ENCODE measurements around the gene MAP2K6. TPM values are rescaled to one million over a fixed set of nuclear protein-coding genes. Genes with fewer than 3 reads are reported as not detected.
A peak's percentile ranks its signal among the peaks of the same experiment; 100 is the strongest.

Gene MAP2K6
- total and polyA plus RNA-seq, 2 donors (not counting 3 experiments of a cell fraction or from before 2014, with no cell fraction given): 5.9 to 13.9 TPM

DNA sequence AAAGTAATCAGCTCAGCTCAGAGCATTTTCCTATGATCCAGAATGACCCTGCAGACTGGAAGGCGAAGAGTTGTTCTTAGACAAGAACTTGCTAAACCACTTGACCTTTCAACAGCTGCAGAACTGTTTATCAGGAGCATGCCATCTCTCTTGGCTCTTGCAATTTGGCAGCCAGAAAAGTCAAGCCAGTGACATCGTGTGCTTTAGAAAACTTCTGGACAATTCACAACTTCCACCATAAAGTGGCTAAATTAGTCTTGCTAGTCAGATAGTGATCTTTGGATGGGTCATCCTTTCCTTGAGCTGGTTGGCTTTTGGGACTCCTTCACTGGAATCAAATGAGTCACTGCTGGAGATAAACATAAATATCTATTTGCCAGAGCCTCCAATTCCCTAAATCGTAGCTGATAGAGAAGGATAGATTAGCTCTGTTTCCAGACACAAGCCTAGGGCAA, 146.5 kb downstream of the MAP2K6 start:
- Histone ChIP-seq H3K4me2 (ENCODE audit: insufficient read depth, low read length) (no peak overlapping the region), H2AFZ (ENCODE audit: low read depth, low read length) (no peak overlapping the region), H4K20me1 (replicated peaks; ENCODE audit: control insufficient read depth, extremely low read depth, insufficient read depth, low read length) (no peaks in the 10 kb centered on the region), H3K9me1 (replicated peaks; ENCODE audit: control insufficient read depth, extremely low read depth, insufficient read depth, low read length) (no peaks in the 10 kb centered on the region), H3K27ac (ENCODE audit: insufficient read depth, low read depth, low read length) (no peak overlapping the region), H3K36me3 (ENCODE audit: control insufficient read depth in 2 of 2, extremely low read depth in 1 of 2, insufficient read depth in 2 of 2, low read length in 2 of 2) (no peaks in the 10 kb centered on the region), H3K4me3 (replicated peaks in 1 of 3; ENCODE audit: insufficient read depth in 1 of 3, low read depth in 1 of 3, low read length in 3 of 3) (no peak overlapping the region), H3K4me1 (ENCODE audit: control insufficient read depth, extremely low read depth, insufficient read depth, low read length) (no peaks in the 10 kb centered on the region), H3K27me3 (ENCODE audit: control insufficient read depth in 2 of 2, insufficient read depth in 2 of 2, low read length in 2 of 2) (peaks cover 0 to 4% of the 10 kb centered on the region in 2 experiments), H3K79me2 (ENCODE audit: control insufficient read depth, insufficient read depth, low read length) (no peaks in the 10 kb centered on the region), H3K9me3 (replicated peaks; ENCODE audit: control insufficient read depth, insufficient read depth, low read length) (no peaks in the 10 kb centered on the region), H3K9ac (replicated peaks; ENCODE audit: extremely low read depth, insufficient read depth, low read length) (no peak overlapping the region)
- intact Hi-C loops (cut with micrococcal nuclease): loop anchor here (10.0 kb wide), 1 partner anchor 734 kb away; no protein-coding TSS in a partner anchor
- DNase-seq (ENCODE audit: low read depth, low spot score) (no peak), FAIRE-seq (peak; percentile 31)
- TF ChIP-seq, protein P1, sequence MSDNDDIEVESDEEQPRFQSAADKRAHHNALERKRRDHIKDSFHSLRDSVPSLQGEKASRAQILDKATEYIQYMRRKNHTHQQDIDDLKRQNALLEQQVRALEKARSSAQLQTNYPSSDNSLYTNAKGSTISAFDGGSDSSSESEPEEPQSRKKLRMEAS (IDR thresholded peaks at IDR 0.05; ENCODE audit: insufficient read depth, insufficient read length): no peak
- peak; percentile 34 for TF ChIP-seq GATA2 (IDR thresholded peaks at IDR 0.05; ENCODE audit: insufficient read depth, insufficient read length, low read depth, low read length)
- dilution Hi-C loops (cut with MboI; ENCODE audit: extremely low pct_ligation_motif_present, low sequenced_read_pairs): no loop called here
- POLR2A ChIA-PET: interaction anchor here (0.5 to 0.7 kb wide), 2 partner anchors 21 to 33 kb away, joined by 4 to 5 read pairs; no protein-coding TSS in a partner anchor
- no TSS peak for BruUV-seq (replicated peaks)
- CTCF ChIA-PET: interaction anchor here (0.8 to 2.0 kb wide), 6 partner anchors 9 to 606 kb away, joined by 3 to 12 read pairs (median 4); no protein-coding TSS in a partner anchor

- Histone ChIP-seq H2AFZ (ENCODE audit: low read depth, low read length) (no peak overlapping the region), H3K27me3 (ENCODE audit: control insufficient read depth in 2 of 2, insufficient read depth in 2 of 2, low read length in 2 of 2) (peaks cover 0 to 4% of the 10 kb centered on the region in 2 experiments), H3K4me2 (ENCODE audit: insufficient read depth, low read length) (no peak overlapping the region), H3K4me1 (ENCODE audit: control insufficient read depth, extremely low read depth, insufficient read depth, low read length) (no peaks in the 10 kb centered on the region), H3K9ac (replicated peaks; ENCODE audit: extremely low read depth, insufficient read depth, low read length) (no peak overlapping the region), H4K20me1 (replicated peaks; ENCODE audit: control insufficient read depth, extremely low read depth, insufficient read depth, low read length) (no peaks in the 10 kb centered on the region), H3K36me3 (ENCODE audit: control insufficient read depth in 2 of 2, extremely low read depth in 1 of 2, insufficient read depth in 2 of 2, low read length in 2 of 2) (no peaks in the 10 kb centered on the region), H3K27ac (ENCODE audit: insufficient read depth, low read depth, low read length) (no peak overlapping the region), H3K79me2 (ENCODE audit: control insufficient read depth, insufficient read depth, low read length) (no peaks in the 10 kb centered on the region), H3K9me3 (replicated peaks; ENCODE audit: control insufficient read depth, insufficient read depth, low read length) (no peaks in the 10 kb centered on the region), H3K4me3 (replicated peaks in 1 of 3; ENCODE audit: insufficient read depth in 1 of 3, low read depth in 1 of 3, low read length in 3 of 3) (no peak overlapping the region), H3K9me1 (replicated peaks; ENCODE audit: control insufficient read depth, extremely low read depth, insufficient read depth, low read length) (no peaks in the 10 kb centered on the region)
- no peak for FAIRE-seq
- no peak for DNase-seq (ENCODE audit: low read depth, low spot score)
- intact Hi-C loops (cut with micrococcal nuclease): loop anchor here (10.0 kb wide), 1 partner anchor 733 kb away; no protein-coding TSS in a partner anchor
- POLR2A ChIA-PET: no interaction called here
- TF ChIP-seq GATA2 (IDR thresholded peaks at IDR 0.05; ENCODE audit: insufficient read depth, insufficient read length, low read depth, low read length): no peak
- TF ChIP-seq JUN (IDR thresholded peaks at IDR 0.05; ENCODE audit: borderline replicate concordance, insufficient read depth, insufficient read length, low read depth): no peak
- no peak for TF ChIP-seq POLR2A (IDR thresholded peaks at IDR 0.05; ENCODE audit: low read depth, low read length)
- TF ChIP-seq POLR2AphosphoS5 (IDR thresholded peaks at IDR 0.05; ENCODE audit: insufficient read depth, low read depth, low read length): no peak
- TF ChIP-seq, protein P1 (IDR thresholded peaks at IDR 0.05; ENCODE audit: insufficient read depth, insufficient read length): no peak
- no peak for TF ChIP-seq MYC (IDR thresholded peaks at IDR 0.05; ENCODE audit: low read depth, low read length)
- no peak for TF ChIP-seq FOS (IDR thresholded peaks at IDR 0.05; ENCODE audit: borderline replicate concordance, insufficient read depth, low read length)
- TF ChIP-seq EZH2 (IDR thresholded peaks at IDR 0.05; ENCODE audit: borderline replicate concordance, low read depth, low read length, severe bottlenecking): no peak
- no peak for TF ChIP-seq CTCF (IDR thresholded peaks at IDR 0.05; ENCODE audit: extremely low read depth in 1 of 2, insufficient read depth in 1 of 2, low read depth in 1 of 2, low read length in 2 of 2)
- dilution Hi-C loops (cut with MboI; ENCODE audit: extremely low pct_ligation_motif_present, low sequenced_read_pairs): no loop called here
- BruUV-seq (replicated peaks): no TSS peak
- CTCF ChIA-PET: interaction anchor here (0.8 to 2.0 kb wide), 6 partner anchors 9 to 606 kb away, joined by 3 to 12 read pairs (median 4); no protein-coding TSS in a partner anchor
These were observed 147.0 kb downstream of the MAP2K6 start for GRCh38 chr17:69561462-69561861.

Data from endothelial cell of umbilical vein (primary cell).